Embryonic facial prominence (tissue), 1 donor: ENCODE results near the gene SLC16A8.

Experiments used
- DNase-seq: peaks from one replicate; pipeline ENCODE4 v3.0.0-alpha.2; 2016; ENCODE audit errors: extremely low spot score

Gene SLC16A8

GRCh38 chr22:38112381-38112780 is 28.4 kb upstream of the SLC16A8 start:
- DNase-seq, result no peak

- no peak for DNase-seq
Measured at GRCh38 chr22:38111925-38112355, 28.0 kb upstream of the SLC16A8 start.

GRCh38 chr22:38110863-38111852 is 27.2 kb upstream of the SLC16A8 start:
- DNase-seq, result no peak

GRCh38 chr22:38110008-38110862 is 26.3 kb upstream of the SLC16A8 start, which contains the start of gene BAIAP2L2:
Gene BAIAP2L2, minus strand, starts transcription at chr22:38110684. Its CDS starts 159 bp downstream, at chr22:38110525.
- no peak for DNase-seq

GRCh38 chr22:38109371-38110001 is 25.5 kb upstream of the SLC16A8 start:
- DNase-seq, result no peak

- no peak for DNase-seq
Measured at GRCh38 chr22:38108561-38109319, 24.8 kb upstream of the SLC16A8 start.

GRCh38 chr22:38107692-38108515 is 23.9 kb upstream of the SLC16A8 start:
- no peak for DNase-seq

- no peak for DNase-seq
Measured at GRCh38 chr22:38106814-38107578, 23.0 kb upstream of the SLC16A8 start.

- DNase-seq, result no peak
Measured at GRCh38 chr22:38104084-38104483, 20.1 kb upstream of the SLC16A8 start.

- no peak for DNase-seq
Measured at GRCh38 chr22:38103641-38104040, 19.7 kb upstream of the SLC16A8 start.

- no peak for DNase-seq
Measured at GRCh38 chr22:38098410-38099249, 14.6 kb upstream of the SLC16A8 start.

- no peak for DNase-seq
Measured at GRCh38 chr22:38097557-38098409, 13.8 kb upstream of the SLC16A8 start.

- no peak for DNase-seq
Measured at GRCh38 chr22:38097058-38097457, 13.1 kb upstream of the SLC16A8 start.

GRCh38 chr22:38089474-38089851 is 5.5 kb upstream of the SLC16A8 start:
- no peak for DNase-seq

- DNase-seq, result no peak
Measured at GRCh38 chr22:38088629-38089473, 4.9 kb upstream of the SLC16A8 start.

GRCh38 chr22:38087855-38088254 is 3.9 kb upstream of the SLC16A8 start:
- DNase-seq, result no peak

GRCh38 chr22:38086942-38087341 is 3.0 kb upstream of the SLC16A8 start:
- DNase-seq, result no peak
